ENCODE results near the gene CFB.

The CFB gene

GRCh38 chr6:31933537-31933936, 12.4 kb upstream of the CFB start:
- no peak overlapping the region for H3K4me3 ChIP-seq (ENCODE audit: low read depth, low read length)
- POLR2A ChIA-PET, result no interaction called here
- CTCF ChIA-PET, result no interaction called here
- DNase-seq (ENCODE audit: low read depth, low spot score), result no peak
- TF ChIP-seq, protein P1, sequence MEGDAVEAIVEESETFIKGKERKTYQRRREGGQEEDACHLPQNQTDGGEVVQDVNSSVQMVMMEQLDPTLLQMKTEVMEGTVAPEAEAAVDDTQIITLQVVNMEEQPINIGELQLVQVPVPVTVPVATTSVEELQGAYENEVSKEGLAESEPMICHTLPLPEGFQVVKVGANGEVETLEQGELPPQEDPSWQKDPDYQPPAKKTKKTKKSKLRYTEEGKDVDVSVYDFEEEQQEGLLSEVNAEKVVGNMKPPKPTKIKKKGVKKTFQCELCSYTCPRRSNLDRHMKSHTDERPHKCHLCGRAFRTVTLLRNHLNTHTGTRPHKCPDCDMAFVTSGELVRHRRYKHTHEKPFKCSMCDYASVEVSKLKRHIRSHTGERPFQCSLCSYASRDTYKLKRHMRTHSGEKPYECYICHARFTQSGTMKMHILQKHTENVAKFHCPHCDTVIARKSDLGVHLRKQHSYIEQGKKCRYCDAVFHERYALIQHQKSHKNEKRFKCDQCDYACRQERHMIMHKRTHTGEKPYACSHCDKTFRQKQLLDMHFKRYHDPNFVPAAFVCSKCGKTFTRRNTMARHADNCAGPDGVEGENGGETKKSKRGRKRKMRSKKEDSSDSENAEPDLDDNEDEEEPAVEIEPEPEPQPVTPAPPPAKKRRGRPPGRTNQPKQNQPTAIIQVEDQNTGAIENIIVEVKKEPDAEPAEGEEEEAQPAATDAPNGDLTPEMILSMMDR (IDR thresholded peaks at IDR 0.05; ENCODE audit: insufficient read depth, low read length, missing control alignments), result no peak

DNA sequence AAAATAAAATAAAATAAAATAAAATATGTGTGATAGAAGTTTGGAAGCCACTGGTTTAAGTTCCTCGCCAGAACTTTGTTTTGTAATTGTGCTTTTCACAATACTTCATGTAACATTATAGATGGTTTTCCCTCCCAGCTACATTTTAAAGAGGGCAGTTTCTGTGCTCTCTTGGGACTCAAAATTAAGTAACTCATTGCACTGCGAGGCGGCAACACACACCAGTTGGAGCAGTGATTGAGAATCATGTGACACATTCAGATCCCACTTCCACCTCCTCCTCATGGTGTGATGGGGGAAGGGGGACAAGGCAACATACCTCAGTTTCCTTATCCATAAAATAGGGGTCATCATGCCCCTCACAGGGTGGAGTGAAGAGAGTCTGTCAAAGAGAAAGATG, 10.9 kb upstream of the CFB start:
- CTCF ChIA-PET, result interaction anchor here (0.7 to 1.3 kb wide), 4 partner anchors 11 to 18 kb away, joined by 3 to 4 read pairs (median 4); partner anchors contain the start of gene CFB
- TF ChIP-seq, protein P1 (IDR thresholded peaks at IDR 0.05; ENCODE audit: insufficient read depth, low read length, missing control alignments), result no peak
- POLR2A ChIA-PET, result no interaction called here
- H3K4me3 ChIP-seq (ENCODE audit: low read depth, low read length), result no peak overlapping the region
- no peak for DNase-seq (ENCODE audit: low read depth, low spot score)

- DNase-seq (ENCODE audit: low read depth, low spot score), result no peak
- TF ChIP-seq, protein P1 (IDR thresholded peaks at IDR 0.05; ENCODE audit: insufficient read depth, low read length, missing control alignments), result no peak
- no peak overlapping the region for H3K4me3 ChIP-seq (ENCODE audit: low read depth, low read length)
- ChIA-PET POLR2A (no interaction called here), CTCF (interaction anchor here (0.7 to 1.3 kb wide), 4 partner anchors 10 to 17 kb away, joined by 3 to 4 read pairs (median 4); partner anchors contain the start of gene CFB)
These were observed 10.1 kb upstream of the CFB start for GRCh38 chr6:31935823-31936222.

- TF ChIP-seq, protein P1 (IDR thresholded peaks at IDR 0.05; ENCODE audit: insufficient read depth, low read length, missing control alignments), result no peak
- POLR2A ChIA-PET, result no interaction called here
- CTCF ChIA-PET, result interaction anchor here (1.4 to 6.1 kb wide), 3 partner anchors 11 to 20 kb away, joined by 3 to 94 read pairs (median 7); no protein-coding TSS in a partner anchor
- DNase-seq (ENCODE audit: low read depth, low spot score), result no peak
- H3K4me3 ChIP-seq (ENCODE audit: low read depth, low read length), result no peak overlapping the region
These were observed 5.6 kb upstream of the CFB start for GRCh38 chr6:31940256-31940664.

DNA sequence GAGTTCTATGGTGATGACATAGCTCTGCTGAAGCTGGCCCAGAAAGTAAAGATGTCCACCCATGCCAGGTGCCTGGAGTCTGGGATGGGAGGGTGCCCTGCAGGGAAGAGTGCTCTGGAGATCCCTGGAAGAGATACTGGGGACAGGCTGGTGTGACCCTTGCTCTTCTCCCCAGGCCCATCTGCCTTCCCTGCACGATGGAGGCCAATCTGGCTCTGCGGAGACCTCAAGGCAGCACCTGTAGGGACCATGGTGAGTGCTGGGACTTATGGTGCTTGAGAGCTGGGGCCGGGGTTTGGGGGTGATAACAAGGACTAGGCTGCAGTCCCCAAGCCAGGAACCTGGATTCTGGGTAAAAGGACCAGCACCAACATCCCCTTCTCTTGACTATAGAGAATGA, 2.2 kb upstream of the CFB start:
- ChIA-PET CTCF (interaction anchor here (0.7 to 1.6 kb wide), 2 partner anchors 9 to 14 kb away, joined by 3 to 8 read pairs; no protein-coding TSS in a partner anchor), POLR2A (no interaction called here)
- TF ChIP-seq, protein P1 (IDR thresholded peaks at IDR 0.05; ENCODE audit: insufficient read depth, low read length, missing control alignments), result no peak
- DNase-seq (ENCODE audit: low read depth, low spot score), result no peak
- no peak overlapping the region for H3K4me3 ChIP-seq (ENCODE audit: low read depth, low read length)

GRCh38 chr6:31945154-31945506, 765 bp upstream of the CFB start:
- no peak overlapping the region for H3K4me3 ChIP-seq (ENCODE audit: low read depth, low read length)
- CTCF ChIA-PET, result interaction anchor here (0.9 to 1.8 kb wide), 5 partner anchors 8 to 56 kb away, joined by 3 to 8 read pairs (median 5); no protein-coding TSS in a partner anchor
- POLR2A ChIA-PET, result no interaction called here
- DNase-seq (ENCODE audit: low read depth, low spot score), result no peak
- TF ChIP-seq, protein P1 (IDR thresholded peaks at IDR 0.05; ENCODE audit: insufficient read depth, low read length, missing control alignments), result no peak

All from AG04449 (cell line).